Activated T-helper 1 cell treated with Interleukin-2 at 50 U/mL for 16 hours (primary cell): ENCODE data around the gene ENHO.
"Not testable (repeated sequence)": the region's sequence is repeated elsewhere in the genome, so short reads cannot be mapped to it uniquely, and the experiment has no call there.

ENCODE experiments used
- DNase-seq: peaks from one replicate; pipeline ENCODE4 v3.0.0-alpha.2; 2020; ENCODE audit warnings: low read depth

ENHO gene

GRCh38 chr9:34555500-34555899 is 32.7 kb upstream of the ENHO start:
- DNase-seq = no peak

GRCh38 chr9:34555002-34555348 is 32.2 kb upstream of the ENHO start:
- DNase-seq = no peak

- no peak for DNase-seq
Measured at GRCh38 chr9:34554211-34555001, 31.6 kb upstream of the ENHO start.

- DNase-seq = no peak
Measured at GRCh38 chr9:34553511-34554021, 30.8 kb upstream of the ENHO start.

- no peak for DNase-seq
Measured at GRCh38 chr9:34552986-34553385, 30.2 kb upstream of the ENHO start.

GRCh38 chr9:34552606-34552981 is 29.8 kb upstream of the ENHO start:
- no peak for DNase-seq

GRCh38 chr9:34551751-34552605 is 29.2 kb upstream of the ENHO start:
- no peak for DNase-seq

GRCh38 chr9:34550681-34551270 is 28.0 kb upstream of the ENHO start:
- DNase-seq = no peak

GRCh38 chr9:34550016-34550680 is 27.4 kb upstream of the ENHO start:
- DNase-seq = no peak

GRCh38 chr9:34549407-34549732 is 26.6 kb upstream of the ENHO start:
- no peak for DNase-seq

- DNase-seq = no peak
Measured at GRCh38 chr9:34547960-34548611, 25.3 kb upstream of the ENHO start.

- no peak for DNase-seq
Measured at GRCh38 chr9:34546834-34547827, 24.3 kb upstream of the ENHO start.

- no peak for DNase-seq
Measured at GRCh38 chr9:34546102-34546833, 23.5 kb upstream of the ENHO start.

- no peak for DNase-seq
Measured at GRCh38 chr9:34545497-34545896, 22.7 kb upstream of the ENHO start.

- DNase-seq = no peak
Measured at GRCh38 chr9:34544035-34544434, 21.2 kb upstream of the ENHO start.

GRCh38 chr9:34541540-34541939 is 18.8 kb upstream of the ENHO start:
- no peak for DNase-seq

GRCh38 chr9:34540827-34541226 is 18.0 kb upstream of the ENHO start:
- DNase-seq = no peak

GRCh38 chr9:34536685-34537084 is 13.9 kb upstream of the ENHO start:
- no peak for DNase-seq

- not testable (repeated sequence) for DNase-seq
Measured at GRCh38 chr9:34532041-34532440, 9.3 kb upstream of the ENHO start.

- no peak for DNase-seq
Measured at GRCh38 chr9:34526026-34526425, 3.2 kb upstream of the ENHO start.
